ENCODE measurements around the gene URAD. TPM values are rescaled to one million over a fixed set of nuclear protein-coding genes. Genes with fewer than 3 reads are reported as not detected.
"Not testable (repeated sequence)": the region's sequence is repeated elsewhere in the genome, so short reads cannot be mapped to it uniquely, and the experiment has no call there.

Gene URAD
- total RNA-seq, 2 experiments from 2014 or later, result not detected

DNA sequence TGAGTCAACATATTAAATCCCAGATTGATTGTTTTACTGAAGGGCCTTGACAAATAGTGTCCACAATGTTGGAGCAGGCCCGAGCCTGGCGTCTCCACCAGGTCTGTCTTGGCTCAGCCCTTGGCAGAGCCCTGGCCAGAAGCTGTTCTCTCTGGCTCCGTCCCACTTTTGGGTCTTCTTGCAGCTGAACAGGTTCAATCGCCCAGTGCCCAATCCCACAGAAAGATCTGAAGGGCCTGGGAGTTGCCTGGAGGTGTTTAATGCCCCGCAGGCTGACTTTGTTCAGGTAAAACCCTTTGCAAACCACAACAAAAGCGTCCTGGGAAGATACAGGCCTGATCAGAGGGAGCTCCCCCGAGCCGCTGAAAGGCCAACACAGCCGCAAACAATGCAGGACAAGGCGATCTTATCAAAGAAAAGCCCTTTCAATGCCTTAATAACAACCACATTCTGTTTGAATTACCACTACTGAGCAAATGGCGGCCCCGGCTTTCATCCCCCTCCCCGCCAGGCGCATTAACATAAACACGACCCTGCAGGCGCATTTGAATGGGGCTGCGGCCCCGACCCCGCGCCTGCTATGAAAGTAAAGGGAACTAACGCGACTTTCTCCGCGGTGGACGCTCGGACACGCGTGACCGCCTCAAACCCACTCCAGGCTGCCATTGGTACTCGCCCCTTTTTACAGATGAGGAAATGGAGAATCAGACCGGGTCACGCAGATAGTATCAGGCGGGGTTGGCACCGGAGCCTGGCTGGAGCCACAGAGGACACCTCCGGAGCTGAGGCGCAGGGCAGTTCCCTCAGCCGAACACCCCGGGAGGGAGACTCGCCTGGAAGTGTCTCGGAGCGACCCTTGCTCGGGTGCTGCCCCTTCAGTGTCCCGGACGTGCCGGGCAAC, 22.5 kb downstream of the URAD start:
- intact Hi-C loops (cut with DNase I, micrococcal nuclease), result no loop called here
- Histone ChIP-seq H3K4me3 (ENCODE audit: low read length) (no peak overlapping the region), H3K4me1 (ENCODE audit: insufficient read depth, low read length) (peaks cover 22% of the 10 kb centered on the region), H3K27me3 (ENCODE audit: control insufficient read depth in 1 of 2, insufficient read depth in 2 of 2, low read length in 2 of 2) (peaks cover 73 to 95% of the 10 kb centered on the region in 2 experiments), H3K36me3 (ENCODE audit: insufficient read depth, low read length) (no peaks in the 10 kb centered on the region), H3K27ac (ENCODE audit: low read depth in 1 of 2, low read length in 2 of 2) (no peak overlapping the region), H3K9me3 (ENCODE audit: control insufficient read depth in 1 of 2, insufficient read depth in 1 of 2, low read length in 2 of 2) (peaks cover 0 to 13% of the 10 kb centered on the region in 2 experiments)
- TF ChIP-seq, protein P1, sequence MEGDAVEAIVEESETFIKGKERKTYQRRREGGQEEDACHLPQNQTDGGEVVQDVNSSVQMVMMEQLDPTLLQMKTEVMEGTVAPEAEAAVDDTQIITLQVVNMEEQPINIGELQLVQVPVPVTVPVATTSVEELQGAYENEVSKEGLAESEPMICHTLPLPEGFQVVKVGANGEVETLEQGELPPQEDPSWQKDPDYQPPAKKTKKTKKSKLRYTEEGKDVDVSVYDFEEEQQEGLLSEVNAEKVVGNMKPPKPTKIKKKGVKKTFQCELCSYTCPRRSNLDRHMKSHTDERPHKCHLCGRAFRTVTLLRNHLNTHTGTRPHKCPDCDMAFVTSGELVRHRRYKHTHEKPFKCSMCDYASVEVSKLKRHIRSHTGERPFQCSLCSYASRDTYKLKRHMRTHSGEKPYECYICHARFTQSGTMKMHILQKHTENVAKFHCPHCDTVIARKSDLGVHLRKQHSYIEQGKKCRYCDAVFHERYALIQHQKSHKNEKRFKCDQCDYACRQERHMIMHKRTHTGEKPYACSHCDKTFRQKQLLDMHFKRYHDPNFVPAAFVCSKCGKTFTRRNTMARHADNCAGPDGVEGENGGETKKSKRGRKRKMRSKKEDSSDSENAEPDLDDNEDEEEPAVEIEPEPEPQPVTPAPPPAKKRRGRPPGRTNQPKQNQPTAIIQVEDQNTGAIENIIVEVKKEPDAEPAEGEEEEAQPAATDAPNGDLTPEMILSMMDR (IDR thresholded peaks at IDR 0.05), result no peak
- Mint-ChIP-seq H3K4me3 (no peak overlapping the region), H3K27me3 (peaks cover 84% of the 10 kb centered on the region), H3K4me1 (ENCODE audit: low read depth) (peaks cover 26% of the 10 kb centered on the region), H3K36me3 (ENCODE audit: low read depth) (no peaks in the 10 kb centered on the region), H3K27ac (no peak overlapping the region), H3K9me3 (no peaks in the 10 kb centered on the region)
- ChIA-PET CTCF (no interaction called here), POLR2A (no interaction called here)
- ATAC-seq (ENCODE audit: poor library complexity), result no peak
- DNase-seq, result no peak

- Histone ChIP-seq H3K4me1 (ENCODE audit: insufficient read depth, low read length) (peaks cover 29% of the 10 kb centered on the region), H3K36me3 (ENCODE audit: insufficient read depth, low read length) (no peaks in the 10 kb centered on the region), H3K27ac (ENCODE audit: low read depth in 1 of 2, low read length in 2 of 2) (no peak overlapping the region), H3K27me3 (ENCODE audit: control insufficient read depth in 1 of 2, insufficient read depth in 2 of 2, low read length in 2 of 2) (peaks cover 72 to 95% of the 10 kb centered on the region in 2 experiments), H3K9me3 (ENCODE audit: control insufficient read depth in 1 of 2, insufficient read depth in 1 of 2, low read length in 2 of 2) (peaks cover 0 to 11% of the 10 kb centered on the region in 2 experiments), H3K4me3 (ENCODE audit: low read length) (no peak overlapping the region)
- POLR2A ChIA-PET, result no interaction called here
- intact Hi-C loops (cut with DNase I, micrococcal nuclease), result no loop called here
- H3K9me3 Mint-ChIP-seq, result no peaks in the 10 kb centered on the region
- DNase-seq (no peak), ATAC-seq (ENCODE audit: poor library complexity) (no peak)
- TF ChIP-seq, protein P1 (IDR thresholded peaks at IDR 0.05), result no peak
- peaks cover 26% of the 10 kb centered on the region for H3K4me1 Mint-ChIP-seq (ENCODE audit: low read depth)
- no peak overlapping the region for H3K27ac Mint-ChIP-seq
- H3K4me3 Mint-ChIP-seq, result no peak overlapping the region
- CTCF ChIA-PET, result no interaction called here
- H3K36me3 Mint-ChIP-seq (ENCODE audit: low read depth), result no peaks in the 10 kb centered on the region
- H3K27me3 Mint-ChIP-seq, result peaks cover 82% of the 10 kb centered on the region
Measured at GRCh38 chr13:27965343-27965739, 23.2 kb downstream of the URAD start.

DNA sequence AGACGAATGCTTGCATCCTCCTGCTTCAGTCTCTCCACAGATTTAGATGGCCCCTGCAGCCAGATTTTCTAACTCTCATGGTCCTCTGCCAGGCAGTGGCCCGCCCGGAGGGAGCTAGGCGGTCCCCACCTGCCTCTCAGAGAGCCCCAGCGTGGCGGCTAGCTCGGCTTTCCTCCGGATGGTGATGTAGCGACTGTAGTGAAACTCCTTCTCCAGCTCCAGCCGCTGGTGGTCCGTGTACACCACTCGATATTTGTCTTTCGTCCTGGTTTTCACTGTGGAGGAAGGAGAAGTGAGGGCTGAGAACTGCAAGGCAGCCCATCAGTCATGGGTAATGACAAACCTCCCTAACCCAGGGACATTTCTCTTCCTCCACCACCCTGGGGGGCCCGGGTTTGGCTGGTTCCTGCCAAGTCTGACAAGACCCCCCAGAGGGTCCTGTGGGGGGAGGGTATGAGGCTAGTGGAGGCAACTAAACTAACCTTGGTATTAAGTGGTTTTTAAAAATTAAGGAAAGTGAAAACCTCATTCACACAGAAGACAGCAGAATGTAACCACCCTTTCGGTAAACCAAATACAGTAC, 23.7 kb downstream of the URAD start:
- H3K27me3 Mint-ChIP-seq, result peaks cover 83% of the 10 kb centered on the region
- ChIA-PET POLR2A (no interaction called here), CTCF (no interaction called here)
- Histone ChIP-seq H3K27ac (ENCODE audit: low read depth in 1 of 2, low read length in 2 of 2) (no peak overlapping the region), H3K4me1 (ENCODE audit: insufficient read depth, low read length) (peaks cover 33% of the 10 kb centered on the region), H3K27me3 (ENCODE audit: control insufficient read depth in 1 of 2, insufficient read depth in 2 of 2, low read length in 2 of 2) (peaks cover 74 to 92% of the 10 kb centered on the region in 2 experiments), H3K9me3 (ENCODE audit: control insufficient read depth in 1 of 2, insufficient read depth in 1 of 2, low read length in 2 of 2) (peaks cover 0 to 14% of the 10 kb centered on the region in 2 experiments), H3K4me3 (ENCODE audit: low read length) (no peak overlapping the region), H3K36me3 (ENCODE audit: insufficient read depth, low read length) (no peaks in the 10 kb centered on the region)
- H3K9me3 Mint-ChIP-seq, result no peaks in the 10 kb centered on the region
- no peak for DNase-seq
- intact Hi-C loops (cut with DNase I, micrococcal nuclease), result no loop called here
- peaks cover 23% of the 10 kb centered on the region for H3K4me1 Mint-ChIP-seq (ENCODE audit: low read depth)
- TF ChIP-seq, protein P1 (IDR thresholded peaks at IDR 0.05), result no peak
- H3K27ac Mint-ChIP-seq, result no peak overlapping the region
- ATAC-seq (ENCODE audit: poor library complexity), result no peak
- no peak overlapping the region for H3K4me3 Mint-ChIP-seq
- no peaks in the 10 kb centered on the region for H3K36me3 Mint-ChIP-seq (ENCODE audit: low read depth)

- intact Hi-C loops (cut with DNase I, micrococcal nuclease), result not testable (repeated sequence)
- peaks cover 79 to 90% of the 10 kb centered on the region in 2 experiments for H3K27me3 ChIP-seq (ENCODE audit: control insufficient read depth in 1 of 2, insufficient read depth in 2 of 2, low read length in 2 of 2)
Measured at GRCh38 chr13:27964206-27964605, 24.3 kb downstream of the URAD start.

More at GRCh38 chr13:27964206-27964605, 24.3 kb downstream of the URAD start:
- peaks cover 33% of the 10 kb centered on the region for H3K4me1 ChIP-seq (ENCODE audit: insufficient read depth, low read length)
- CTCF ChIA-PET; H3K4me3 ChIP-seq (ENCODE audit: low read length); H3K9me3 Mint-ChIP-seq; H3K27ac Mint-ChIP-seq; H3K36me3 ChIP-seq (ENCODE audit: insufficient read depth, low read length); DNase-seq; H3K36me3 Mint-ChIP-seq (ENCODE audit: low read depth); H3K4me3 Mint-ChIP-seq; ATAC-seq (ENCODE audit: poor library complexity); H3K27ac ChIP-seq (ENCODE audit: low read depth in 1 of 2, low read length in 2 of 2); POLR2A ChIA-PET: not testable (repeated sequence)
- H3K9me3 ChIP-seq (ENCODE audit: control insufficient read depth in 1 of 2, insufficient read depth in 1 of 2, low read length in 2 of 2), result peaks cover 0 to 14% of the 10 kb centered on the region in 2 experiments
- Mint-ChIP-seq H3K4me1 (ENCODE audit: low read depth) (peaks cover 17% of the 10 kb centered on the region), H3K27me3 (peaks cover 83% of the 10 kb centered on the region)
